HepG2 (cell line): Measurements from ENCODE around the gene ODAD4. TPM values are rescaled to one million over a fixed set of nuclear protein-coding genes. Genes with fewer than 3 reads are reported as not detected.

Source experiments
- ATAD3A ChIP-seq: sonication (generic); formaldehyde crosslinking; IDR thresholded peaks from 2 replicates; pipeline ENCODE4 v1.4.0; 2020; ENCODE audit warnings: missing genetic modification reagents
- CREM ChIP-seq, 2 experiments: sonication (generic) in 1 of 2; formaldehyde crosslinking in 1 of 2; IDR thresholded peaks; 2 replicates each; pipeline versions ENCODE4 v1.4.0 to v1.6.1; 2016 to 2020; ENCODE audit warnings: antibody characterized with exemption in 1 of 2, mild to moderate bottlenecking in 1 of 2, missing genetic modification reagents in 1 of 2
- ELF1 ChIP-seq: sonication (generic); formaldehyde crosslinking; IDR thresholded peaks from 2 replicates; pipeline ENCODE4 v1.4.0; 2020; ENCODE audit warnings: missing genetic modification reagents
- ELF3 ChIP-seq: IDR thresholded peaks from 2 replicates; pipeline ENCODE4 v1.6.1; 2016; ENCODE audit warnings: missing genetic modification reagents, missing compliant biosample characterization
- HHEX ChIP-seq: IDR thresholded peaks from 2 replicates; pipeline ENCODE4 v1.6.1; 2016; ENCODE audit warnings: control low read depth
- KAT2B ChIP-seq: fragments of 150-350 bp; IDR thresholded peaks from 2 replicates; pipeline ENCODE4 v1.6.1; 2014; ENCODE audit warnings: low read depth, low read length, borderline replicate concordance
- KDM4B ChIP-seq: sonication (generic); formaldehyde crosslinking; IDR thresholded peaks from 2 replicates; pipeline ENCODE4 v1.4.0; 2020; ENCODE audit warnings: missing genetic modification reagents
- KLF13 ChIP-seq: sonication (generic); formaldehyde crosslinking; IDR thresholded peaks from 2 replicates; pipeline ENCODE4 v1.4.0; 2020; ENCODE audit warnings: mild to moderate bottlenecking, missing genetic modification reagents
- RBM22 ChIP-seq: fragments of 200-400 bp; formaldehyde crosslinking; optimal IDR thresholded peaks from 2 replicates; pipeline ENCODE3; 2017; ENCODE audit warnings: mild to moderate bottlenecking, low read length, moderate library complexity
- SIN3A ChIP-seq: IDR thresholded peaks from 2 replicates; pipeline ENCODE4 v1.6.1; 2011; ENCODE audit warnings: low read depth, mild to moderate bottlenecking, control low read depth, low read length, borderline replicate concordance
- SMARCC2 ChIP-seq: fragments of 450-650 bp; IDR thresholded peaks from 2 replicates; pipeline ENCODE4 v1.6.1; 2017; ENCODE audit warnings: antibody characterized with exemption, mild to moderate bottlenecking
- TERF1 ChIP-seq: sonication (generic); formaldehyde crosslinking; IDR thresholded peaks from 2 replicates; pipeline ENCODE4 v1.8.0; 2022; ENCODE audit warnings: mild to moderate bottlenecking, missing genetic modification reagents, moderate library complexity
- ZNF124 ChIP-seq: sonication (generic); formaldehyde crosslinking; IDR thresholded peaks from 2 replicates; pipeline ENCODE4 v1.4.0; 2020; ENCODE audit warnings: missing genetic modification reagents
- ZNF549 ChIP-seq: sonication (generic); formaldehyde crosslinking; IDR thresholded peaks from 2 replicates; pipeline ENCODE4 v1.5.0; 2020; ENCODE audit warnings: missing genetic modification reagents
- ZNF737 ChIP-seq: sonication (generic); formaldehyde crosslinking; IDR thresholded peaks from 2 replicates; pipeline ENCODE4 v1.5.0; 2020; ENCODE audit warnings: missing genetic modification reagents, mild to moderate bottlenecking, borderline replicate concordance
- ZNF761 ChIP-seq: sonication (generic); formaldehyde crosslinking; conservative IDR thresholded peaks from 2 replicates; pipeline ENCODE4 v1.4.0; 2020; ENCODE audit warnings: mild to moderate bottlenecking, missing genetic modification reagents
- ZNF768 ChIP-seq: sonication (generic); formaldehyde crosslinking; IDR thresholded peaks from 2 replicates; pipeline ENCODE4 v1.4.0; 2020; ENCODE audit warnings: missing genetic modification reagents
- ZNF800 ChIP-seq: sonication (generic); formaldehyde crosslinking; IDR thresholded peaks from 2 replicates; pipeline ENCODE4 v1.4.0; 2020; ENCODE audit warnings: missing genetic modification reagents
- ZSCAN25 ChIP-seq: sonication (generic); formaldehyde crosslinking; IDR thresholded peaks from 2 replicates; pipeline ENCODE4 v1.8.0; 2022; ENCODE audit warnings: mild to moderate bottlenecking, missing genetic modification reagents
- polyA plus RNA-seq, 8 experiments: library from polyadenylated mRNA; depleted of rRNA in 3 of 8; stranded (reverse) in 7 of 8; unstranded in 1 of 8; fragments of >200 nt; fragmentation: Illumina TruSeq in 4 of 8; extraction: Trizol in 4 of 8; gene quantifications; 2 replicates each; pipeline versions ENCODE4 v1.2.1 to v1.2.3, GENCODE V29; 2011 to 2016; ENCODE audit warnings: low read depth in 4 of 8, missing spikeins in 1 of 8, mixed read lengths in 1 of 8; ENCODE audit not compliant: insufficient read depth in 1 of 8
- total RNA-seq, 5 experiments: library from RNA; depleted of rRNA; stranded (reverse); fragments of >200 nt; fragmentation: Illumina TruSeq; extraction: Trizol; gene quantifications; 2 replicates each; pipeline ENCODE4 v1.2.3, GENCODE V29; 2016; ENCODE audit warnings: low read depth in 1 of 5
- TF ChIP-seq, protein P1 (sequence below): sonication (generic); formaldehyde crosslinking; IDR thresholded peaks from 2 replicates; pipeline ENCODE4 v1.4.0; 2020; ENCODE audit warnings: mild to moderate bottlenecking, missing genetic modification reagents
- TF ChIP-seq, protein P2 (sequence below): sonication (generic); formaldehyde crosslinking; IDR thresholded peaks from 2 replicates; pipeline ENCODE4 v1.8.0; 2022; ENCODE audit warnings: missing genetic modification reagents, mild to moderate bottlenecking, moderate library complexity, borderline replicate concordance

Gene ODAD4
- total and polyA plus RNA-seq, 2 of the 13 experiments (the other 11 are each of a cell fraction or from before 2014, with no cell fraction given), result 0.48 to 0.53 TPM

- no peak for TF ChIP-seq ZNF737 (CRISPR knock-in tag)
- peak; percentile 83; the same call in 1 of the 2 replicates for TF ChIP-seq TERF1
- TF ChIP-seq KLF13 (CRISPR knock-in tag), result no peak
- TF ChIP-seq ZNF800, result 0 out of 2 replicates have a peak, but pooled peaks have one; percentile 11
- TF ChIP-seq, protein P1, sequence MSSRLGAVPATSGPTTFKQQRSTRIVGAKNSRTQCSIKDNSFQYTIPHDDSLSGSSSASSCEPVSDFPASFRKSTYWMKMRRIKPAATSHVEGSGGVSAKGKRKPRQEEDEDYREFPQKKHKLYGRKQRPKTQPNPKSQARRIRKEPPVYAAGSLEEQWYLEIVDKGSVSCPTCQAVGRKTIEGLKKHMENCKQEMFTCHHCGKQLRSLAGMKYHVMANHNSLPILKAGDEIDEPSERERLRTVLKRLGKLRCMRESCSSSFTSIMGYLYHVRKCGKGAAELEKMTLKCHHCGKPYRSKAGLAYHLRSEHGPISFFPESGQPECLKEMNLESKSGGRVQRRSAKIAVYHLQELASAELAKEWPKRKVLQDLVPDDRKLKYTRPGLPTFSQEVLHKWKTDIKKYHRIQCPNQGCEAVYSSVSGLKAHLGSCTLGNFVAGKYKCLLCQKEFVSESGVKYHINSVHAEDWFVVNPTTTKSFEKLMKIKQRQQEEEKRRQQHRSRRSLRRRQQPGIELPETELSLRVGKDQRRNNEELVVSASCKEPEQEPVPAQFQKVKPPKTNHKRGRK, result peak; percentile 80; the same call in 1 of the 2 replicates
- no peak for TF ChIP-seq KAT2B
- TF ChIP-seq HHEX (CRISPR knock-in tag), result no peak
- no peak for TF ChIP-seq ZNF761 (CRISPR knock-in tag)
- no peak for TF ChIP-seq ATAD3A (CRISPR knock-in tag)
- TF ChIP-seq CREM (IDR thresholded peaks at IDR 0.05), result no peak
- no peak for TF ChIP-seq CREM (CRISPR knock-in tag; IDR thresholded peaks at IDR 0.05)
- TF ChIP-seq, protein P2, sequence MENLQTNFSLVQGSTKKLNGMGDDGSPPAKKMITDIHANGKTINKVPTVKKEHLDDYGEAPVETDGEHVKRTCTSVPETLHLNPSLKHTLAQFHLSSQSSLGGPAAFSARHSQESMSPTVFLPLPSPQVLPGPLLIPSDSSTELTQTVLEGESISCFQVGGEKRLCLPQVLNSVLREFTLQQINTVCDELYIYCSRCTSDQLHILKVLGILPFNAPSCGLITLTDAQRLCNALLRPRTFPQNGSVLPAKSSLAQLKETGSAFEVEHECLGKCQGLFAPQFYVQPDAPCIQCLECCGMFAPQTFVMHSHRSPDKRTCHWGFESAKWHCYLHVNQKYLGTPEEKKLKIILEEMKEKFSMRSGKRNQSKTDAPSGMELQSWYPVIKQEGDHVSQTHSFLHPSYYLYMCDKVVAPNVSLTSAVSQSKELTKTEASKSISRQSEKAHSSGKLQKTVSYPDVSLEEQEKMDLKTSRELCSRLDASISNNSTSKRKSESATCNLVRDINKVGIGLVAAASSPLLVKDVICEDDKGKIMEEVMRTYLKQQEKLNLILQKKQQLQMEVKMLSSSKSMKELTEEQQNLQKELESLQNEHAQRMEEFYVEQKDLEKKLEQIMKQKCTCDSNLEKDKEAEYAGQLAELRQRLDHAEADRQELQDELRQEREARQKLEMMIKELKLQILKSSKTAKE, result no peak
- TF ChIP-seq SIN3A, result peak; percentile 64; the same call in 1 of the 2 replicates
- no peak for TF ChIP-seq ZNF549
- no peak; the same call in 1 of the 2 replicates for TF ChIP-seq KDM4B
- TF ChIP-seq SMARCC2, result no peak
- no peak for TF ChIP-seq RBM22
- no peak for TF ChIP-seq ELF3 (CRISPR knock-in tag)
- peak; percentile 61; the same call in 1 of the 2 replicates for TF ChIP-seq ZNF768
- TF ChIP-seq ELF1 (CRISPR knock-in tag), result no peak
- 0 out of 2 replicates have a peak, but pooled peaks have one; percentile 4 for TF ChIP-seq ZSCAN25 (CRISPR knock-in tag)
- TF ChIP-seq ZNF124 (CRISPR knock-in tag), result peak; percentile 39; the same call in 1 of the 2 replicates
These were observed 11.1 kb upstream of the ODAD4 start (continued) for GRCh38 chr17:41919165-41919817.
